ENCODE measurements around the gene CAMK1D. TPM values are rescaled to one million over a fixed set of nuclear protein-coding genes. Genes with fewer than 3 reads are reported as not detected.

CAMK1D gene
- polyA plus RNA-seq, 2 of the 4 experiments (the other 2 are of a cell fraction): 6.6 to 12.5 TPM

GRCh38 chr10:12547301-12547771, 198.0 kb downstream of the CAMK1D start:
- Histone ChIP-seq H3K9me3 (no peaks in the 10 kb centered on the region), H3K4me1 (no peaks in the 10 kb centered on the region), H3K4me2 (no peak overlapping the region), H3K4me3 (no peak overlapping the region), H3K27ac (0 out of 6 replicates have a peak overlapping the region, but pooled peaks of 1 of the 2 experiments have one; percentile 25)
- ChIA-PET POLR2A (no interaction called here), CTCF (no interaction called here)
- no peak for FAIRE-seq
- 0 out of 6 replicates have a peak, but pooled peaks of 1 of the 2 experiments have one; percentile 30 for ATAC-seq
- TF ChIP-seq MYC (IDR thresholded peaks at IDR 0.05; ENCODE audit: borderline replicate concordance, low read length) (no peak), PHF8 (IDR thresholded peaks at IDR 0.05; ENCODE audit: borderline replicate concordance, low read depth) (no peak), NPAS2 (CRISPR knock-in tag; IDR thresholded peaks at IDR 0.05; ENCODE audit: borderline replicate concordance) (no peak)
- 58% methylated on average over 6 of the region's 6 CpGs for WGBS (ENCODE audit: missing lambda C conversion rate)
- DNase-seq (ENCODE audit: low read depth in 1 of 2, low spot score in 1 of 2): no peak

GRCh38 chr10:12549297-12549696, 199.9 kb downstream of the CAMK1D start:
- Histone ChIP-seq H3K27ac (no peak overlapping the region), H3K4me1 (no peaks in the 10 kb centered on the region), H3K9me3 (no peaks in the 10 kb centered on the region), H3K4me3 (no peak overlapping the region), H3K4me2 (no peak overlapping the region)
- ATAC-seq (peak; percentile 24 to 39; a peak in 1 of 6 replicates), DNase-seq (ENCODE audit: low read depth in 1 of 2, low spot score in 1 of 2) (peak in 1 of 2 experiments; percentile 23), FAIRE-seq (no peak)
- POLR2A ChIA-PET: no interaction called here
- CTCF ChIA-PET: interaction anchor here (1.0 kb wide), 1 partner anchor 295 kb away, joined by 3 read pairs; no protein-coding TSS in a partner anchor
- 70% methylated on average over 5 of the region's 5 CpGs for WGBS (ENCODE audit: missing lambda C conversion rate)
- peak; percentile 25 to 38; a peak in 4 of 5 replicates for TF ChIP-seq RAD21 (conservative IDR thresholded peaks at IDR 0.05 in 1 of 2, IDR thresholded peaks at IDR 0.05 in 1 of 2)
- TF ChIP-seq CTCF (IDR thresholded peaks at IDR 0.05): 0 out of 3 replicates have a peak, but pooled peaks have one; percentile 18
- no peak for TF ChIP-seq KDM1A (IDR thresholded peaks at IDR 0.05; ENCODE audit: low read depth)
- no peak for TF ChIP-seq POLR2A (IDR thresholded peaks at IDR 0.05; ENCODE audit: low read length)
- TF ChIP-seq PHF8 (IDR thresholded peaks at IDR 0.05; ENCODE audit: borderline replicate concordance, low read depth): no peak
- peak; percentile 36; the same call in 1 of the 3 replicates for TF ChIP-seq SMC3 (IDR thresholded peaks at IDR 0.05)
- TF ChIP-seq HOXB13 (CRISPR knock-in tag; IDR thresholded peaks at IDR 0.05; ENCODE audit: low read depth): no peak
- TF ChIP-seq EP300 (IDR thresholded peaks at IDR 0.05): no peak
- TF ChIP-seq RARB (CRISPR knock-in tag; IDR thresholded peaks at IDR 0.05): no peak
- no peak for TF ChIP-seq HES2 (IDR thresholded peaks at IDR 0.05)
- no peak for TF ChIP-seq FOSL2 (IDR thresholded peaks at IDR 0.05)
- no peak for TF ChIP-seq FOSL2 (CRISPR knock-in tag; IDR thresholded peaks at IDR 0.05)
- no peak for TF ChIP-seq ZSCAN20 (CRISPR knock-in tag; IDR thresholded peaks at IDR 0.05)
- TF ChIP-seq SREBF2 (IDR thresholded peaks at IDR 0.05): no peak
- TF ChIP-seq HMGXB4 (CRISPR knock-in tag; IDR thresholded peaks at IDR 0.05; ENCODE audit: borderline replicate concordance): no peak
- TF ChIP-seq BHLHE40 (IDR thresholded peaks at IDR 0.05; ENCODE audit: low read depth, low read length): no peak

- POLR2A ChIA-PET: no interaction called here
- no peak overlapping the region for H3K27ac ChIP-seq
- 97% methylated on average over 8 of the region's 8 CpGs for WGBS (ENCODE audit: missing lambda C conversion rate)
- FAIRE-seq (no peak), ATAC-seq (no peak), DNase-seq (ENCODE audit: low read depth in 1 of 2, low spot score in 1 of 2) (no peak)
- no peaks in the 10 kb centered on the region for H3K4me1 ChIP-seq
- H3K9me3 ChIP-seq: no peaks in the 10 kb centered on the region
- no peak overlapping the region for H3K4me3 ChIP-seq
- CTCF ChIA-PET: no interaction called here
- H3K4me2 ChIP-seq: no peak overlapping the region
- TF ChIP-seq E2F6 (IDR thresholded peaks at IDR 0.05; ENCODE audit: borderline replicate concordance, low read depth) (no peak), CBX2 (IDR thresholded peaks at IDR 0.05; ENCODE audit: borderline replicate concordance, low read depth) (no peak), ATOH8 (CRISPR knock-in tag; IDR thresholded peaks at IDR 0.05; ENCODE audit: low read depth) (no peak), EP300 (IDR thresholded peaks at IDR 0.05) (no peak), JUN (IDR thresholded peaks at IDR 0.05) (no peak), FOXS1 (CRISPR knock-in tag; IDR thresholded peaks at IDR 0.05) (no peak), GATA3 (IDR thresholded peaks at IDR 0.05; ENCODE audit: borderline replicate concordance) (no peak), KDM1A (IDR thresholded peaks at IDR 0.05; ENCODE audit: low read depth) (no peak), PBX3 (IDR thresholded peaks at IDR 0.05) (no peak), HOXB13 (CRISPR knock-in tag; IDR thresholded peaks at IDR 0.05; ENCODE audit: low read depth) (no peak), BCL3 (IDR thresholded peaks at IDR 0.05) (no peak), EHF (CRISPR knock-in tag; IDR thresholded peaks at IDR 0.05) (no peak)
Measured at GRCh38 chr10:12550994-12551393, 201.6 kb downstream of the CAMK1D start.
